A673 (cell line): ENCODE measurements around the gene SLC44A3.

ENCODE experiments used
- CTCF ChIP-seq: fragments of 300-800, 200-600 bp; sonication (generic); conservative IDR thresholded peaks from 2 replicates; pipeline ENCODE4 v1.5.1; 2017; ENCODE audit warnings: low read depth, mild to moderate bottlenecking, antibody characterized with exemption, low read length, moderate library complexity, mixed read lengths
- EZH2 ChIP-seq: fragments of 200-600 bp; sonication (generic); IDR thresholded peaks from 2 replicates; pipeline ENCODE4 v1.6.1; 2017; ENCODE audit warnings: borderline replicate concordance, low read depth, mild to moderate bottlenecking, mixed read lengths, antibody characterized with exemption, low read length; ENCODE audit not compliant: poor library complexity, severe bottlenecking

GRCh38 chr1:94888201-94888600 lies 68.0 kb downstream of the SLC44A3 start:
- no peak for TF ChIP-seq CTCF
- TF ChIP-seq EZH2 = no peak
